ENCODE data around the gene GRM1. TPM values are rescaled to one million over a fixed set of nuclear protein-coding genes. Genes with fewer than 3 reads are reported as not detected.

The GRM1 gene
- total and polyA plus RNA-seq, 9 of the 15 experiments (the other 6 are each of a cell fraction or from before 2014, with no cell fraction given): not detected

- no peak for TF ChIP-seq ZNF407 (IDR thresholded peaks at IDR 0.05; ENCODE audit: low read depth)
- TF ChIP-seq CSDE1 (IDR thresholded peaks at IDR 0.05): no peak
- no peak for TF ChIP-seq MTA3 (IDR thresholded peaks at IDR 0.05; ENCODE audit: borderline replicate concordance)
- TF ChIP-seq NRF1 (conservative IDR thresholded peaks at IDR 0.05 in 1 of 2, IDR thresholded peaks at IDR 0.05 in 1 of 2): no peak
- no peak for TF ChIP-seq FOXM1 (IDR thresholded peaks at IDR 0.05; ENCODE audit: low read depth)
- no peak for TF ChIP-seq FOXM1 (CRISPR knock-in tag; IDR thresholded peaks at IDR 0.05; ENCODE audit: low read depth)
- TF ChIP-seq UBTF (IDR thresholded peaks at IDR 0.05; ENCODE audit: borderline replicate concordance in 1 of 2, low read depth in 2 of 2, low read length in 2 of 2): no peak
- no peak for TF ChIP-seq HNRNPL (IDR thresholded peaks at IDR 0.05; ENCODE audit: low read depth, low read length)
- no peak for TF ChIP-seq PRPF4 (IDR thresholded peaks at IDR 0.05; ENCODE audit: insufficient read depth, low read depth, low read length, poor library complexity, severe bottlenecking)
Measured at GRCh38 chr6:146277142-146277541, 248.3 kb downstream of the GRM1 start (continued).
